HUDEP-2 (cell line): Measurements from ENCODE around the gene CTBP2.

Experiments used
- DNase-seq, 76 experiments: peaks; one replicate each; lab custom pipeline; 2025; ENCODE audit not compliant: unreplicated experiment in 76 of 76; lab: John Stamatoyannopoulos, UW

The CTBP2 gene

DNA sequence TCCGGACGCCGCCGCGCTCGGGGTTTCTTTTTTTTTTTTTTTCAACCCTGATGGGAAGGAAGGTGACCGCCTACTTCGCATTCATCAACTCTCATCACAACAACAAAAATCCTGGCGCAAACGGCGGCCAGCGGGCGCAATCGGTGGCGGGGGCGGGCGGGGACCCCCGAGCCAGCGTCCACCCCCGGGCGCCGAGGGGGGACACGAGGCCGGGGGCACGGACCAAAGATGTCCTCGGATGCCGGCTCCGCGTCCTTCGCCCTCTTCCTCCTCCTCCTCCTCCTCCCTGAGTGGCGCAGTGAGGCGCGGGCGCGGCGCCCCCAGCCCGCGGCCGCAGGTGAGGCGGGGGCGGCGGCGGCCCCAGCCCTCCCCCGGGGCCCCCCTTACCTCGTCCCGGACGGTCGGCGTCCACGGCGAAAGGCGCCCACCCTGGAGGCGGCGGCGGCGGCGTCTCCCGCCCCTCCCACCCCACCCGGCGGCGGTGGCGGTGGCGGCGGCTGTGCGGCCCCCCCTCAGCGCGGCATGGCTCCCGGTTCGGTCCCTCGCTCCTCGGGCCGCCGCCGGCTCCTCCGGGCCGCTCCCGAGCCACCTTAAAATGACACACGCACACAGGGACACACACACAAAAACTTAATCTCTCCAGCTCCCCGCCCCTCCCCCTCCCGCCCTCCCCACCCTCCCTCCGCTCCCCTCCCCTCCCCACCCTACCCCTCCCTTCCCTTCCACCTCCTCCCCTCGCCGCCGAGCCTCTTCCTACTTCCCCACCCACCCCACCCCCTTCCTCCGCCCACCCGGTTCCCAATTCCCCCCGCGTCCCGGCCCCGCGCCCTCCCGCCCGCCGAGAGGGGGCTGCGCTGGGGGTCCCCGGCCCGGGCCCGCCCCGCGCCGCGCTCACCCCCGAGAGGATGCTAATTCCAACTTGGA is at the start of gene CTBP2:
CTBP2 (minus strand) TSS at position 632 of the 924 bp plus-strand sequence.
- peak in 55 of 76 experiments; percentile 10 to 76 (median 48) for DNase-seq

DNA sequence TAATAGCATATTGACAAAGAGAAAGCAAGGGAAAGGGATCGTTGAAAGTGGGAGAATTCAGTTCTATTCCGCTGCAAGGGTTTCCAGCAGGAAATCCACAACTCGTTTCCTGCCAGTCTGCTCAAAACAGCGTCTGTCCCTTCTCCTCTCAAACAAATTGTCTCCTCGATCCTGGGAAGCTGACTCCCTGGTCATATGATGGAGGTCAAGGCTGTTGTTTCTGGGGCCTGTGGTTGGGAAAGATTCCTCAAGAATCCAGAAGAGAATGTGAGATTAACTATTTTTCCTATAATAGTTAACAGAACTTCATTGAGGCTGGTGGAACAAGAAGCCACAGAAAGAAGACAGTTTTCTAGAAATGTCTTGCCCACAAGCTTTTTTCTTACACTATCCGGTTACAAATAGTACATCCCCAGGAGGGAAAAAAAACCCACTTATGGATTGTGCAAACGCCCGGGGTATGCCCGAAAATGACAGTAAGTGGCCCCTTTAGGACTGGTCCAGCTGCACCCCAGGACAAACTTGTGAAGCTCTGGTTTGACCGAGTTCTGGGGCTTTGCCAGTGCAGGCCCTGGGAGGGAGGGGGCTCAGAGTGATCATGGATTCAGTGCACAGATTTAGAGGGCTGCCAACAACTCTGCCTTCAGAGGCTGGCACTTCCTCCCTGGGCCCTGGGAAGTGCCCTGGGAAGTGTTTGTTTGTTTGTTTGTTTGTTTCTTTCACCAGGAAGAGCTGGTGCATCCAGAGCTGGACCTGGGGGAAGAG is 49.4 kb upstream of the CTBP2 start:
- DNase-seq, result no peak

DNA sequence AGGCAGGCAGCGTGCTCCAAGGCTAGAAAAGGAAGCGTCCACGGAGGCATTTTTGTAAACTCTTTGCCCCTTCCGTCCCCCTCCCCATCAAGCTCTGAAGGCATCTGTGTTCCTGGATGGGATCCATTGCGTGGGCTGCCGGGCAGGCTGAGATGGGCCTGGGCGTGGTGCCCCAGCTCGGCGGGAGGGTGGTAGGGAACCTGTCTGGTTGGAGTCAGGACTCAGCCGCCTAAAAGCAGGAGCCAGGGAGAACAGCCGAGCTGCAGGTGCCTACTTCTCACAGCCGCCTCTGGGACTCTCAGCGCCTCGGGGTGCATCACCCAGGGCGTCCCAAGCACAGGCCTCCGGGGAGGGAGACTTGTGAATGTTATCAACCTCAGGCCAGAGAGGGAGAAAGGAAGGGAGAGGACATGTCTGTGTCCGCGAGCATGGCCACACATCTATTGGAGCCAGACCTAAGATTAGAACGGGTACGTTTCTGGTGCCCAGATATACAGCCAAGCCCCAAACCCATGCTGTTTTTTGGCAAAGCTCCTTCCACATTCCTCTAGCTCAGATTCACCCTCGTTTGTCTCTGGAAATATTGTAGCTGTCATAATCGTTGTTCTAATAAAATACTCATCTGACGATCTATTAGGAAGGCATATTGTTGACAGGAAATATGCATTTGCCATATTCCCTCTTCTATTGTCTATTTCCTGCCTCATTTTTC is 48.6 kb upstream of the CTBP2 start:
- no peak for DNase-seq

DNA sequence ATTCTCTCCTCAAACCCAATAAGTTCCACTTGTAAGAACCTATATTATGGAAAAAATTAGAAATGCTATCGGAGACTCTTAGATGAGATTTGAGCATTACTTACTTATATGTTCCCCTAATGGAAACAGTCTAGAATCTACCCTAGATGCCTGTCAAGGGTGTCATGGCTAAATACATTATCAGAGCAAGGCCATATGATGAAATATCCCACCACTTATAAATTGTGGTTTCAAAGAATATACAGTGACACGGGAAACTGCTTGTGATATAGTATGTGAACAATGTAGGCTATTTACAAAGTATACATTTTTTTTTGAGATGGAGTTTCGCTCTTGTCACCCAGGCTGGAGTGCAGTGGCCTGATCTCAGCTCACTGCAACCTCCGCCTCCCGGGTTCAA is 46.3 kb upstream of the CTBP2 start:
- no peak for DNase-seq

DNA sequence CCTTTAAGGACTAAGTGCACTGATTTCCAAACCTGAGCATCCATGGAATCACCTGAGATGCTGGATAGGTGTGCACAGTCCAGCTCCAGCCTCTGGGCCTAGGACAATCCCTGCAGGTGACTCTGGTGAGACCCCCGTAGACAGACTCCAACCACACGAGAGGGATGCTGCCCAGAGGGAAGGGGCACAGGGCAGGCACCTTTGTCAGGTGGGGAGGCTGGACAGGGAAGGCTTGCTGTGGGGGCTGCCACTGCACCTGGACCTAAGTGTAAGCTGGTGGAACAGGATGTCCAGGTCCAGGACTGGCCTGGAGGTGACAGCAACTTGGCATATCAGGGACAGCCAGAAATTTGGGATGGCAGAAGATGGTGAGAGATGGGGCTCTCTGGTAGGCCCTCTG is 45.1 kb upstream of the CTBP2 start:
- no peak for DNase-seq

DNA sequence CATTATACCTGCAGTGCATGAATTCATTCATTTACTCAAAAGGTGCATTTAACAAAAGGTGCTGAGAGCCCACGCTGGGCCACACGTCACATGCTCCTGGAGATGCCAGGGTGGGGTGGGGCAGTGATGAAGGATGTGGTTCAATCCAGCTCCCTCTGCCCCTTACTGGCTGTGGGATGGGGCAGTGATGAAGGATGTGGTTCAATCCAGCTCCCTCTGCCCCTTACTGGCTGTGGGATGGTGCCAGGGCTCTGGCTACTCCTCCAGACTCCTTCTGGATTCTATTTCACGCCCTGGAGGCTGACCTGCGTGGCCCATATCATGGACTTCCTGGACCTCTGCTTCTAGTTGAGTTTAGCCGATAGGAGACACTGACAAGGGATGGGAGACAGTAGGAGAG is 44.0 kb upstream of the CTBP2 start:
- no peak for DNase-seq

DNA sequence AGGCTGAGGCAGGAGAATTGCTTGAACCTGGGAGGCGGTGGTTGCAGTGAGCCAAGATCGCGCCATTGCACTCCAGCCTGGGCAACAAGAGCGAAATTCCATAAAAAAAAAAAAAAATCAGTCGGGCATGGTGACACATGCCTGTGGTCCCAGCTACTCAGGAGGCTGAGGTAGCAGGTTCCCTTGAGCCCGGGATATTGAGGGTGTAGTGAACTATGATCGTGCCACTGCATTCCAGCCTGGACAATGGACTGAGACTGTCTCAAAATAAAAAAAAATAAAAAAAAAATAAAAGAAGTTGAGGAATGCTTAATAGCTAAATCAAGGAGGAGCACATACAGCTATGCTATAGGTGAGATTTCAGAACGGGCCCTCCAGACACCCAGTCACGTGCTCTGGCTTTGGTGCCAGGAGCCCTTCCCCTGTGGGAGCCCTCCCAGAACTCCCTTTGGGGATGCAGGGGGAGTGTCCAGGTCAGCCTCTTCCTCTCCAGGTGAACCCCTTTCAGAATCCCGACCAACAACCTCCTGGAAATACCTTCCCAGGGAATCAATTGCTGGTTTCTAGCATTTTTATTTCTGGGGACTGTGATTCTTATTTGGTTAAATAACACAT is 42.9 kb upstream of the CTBP2 start:
- DNase-seq, result no peak

DNA sequence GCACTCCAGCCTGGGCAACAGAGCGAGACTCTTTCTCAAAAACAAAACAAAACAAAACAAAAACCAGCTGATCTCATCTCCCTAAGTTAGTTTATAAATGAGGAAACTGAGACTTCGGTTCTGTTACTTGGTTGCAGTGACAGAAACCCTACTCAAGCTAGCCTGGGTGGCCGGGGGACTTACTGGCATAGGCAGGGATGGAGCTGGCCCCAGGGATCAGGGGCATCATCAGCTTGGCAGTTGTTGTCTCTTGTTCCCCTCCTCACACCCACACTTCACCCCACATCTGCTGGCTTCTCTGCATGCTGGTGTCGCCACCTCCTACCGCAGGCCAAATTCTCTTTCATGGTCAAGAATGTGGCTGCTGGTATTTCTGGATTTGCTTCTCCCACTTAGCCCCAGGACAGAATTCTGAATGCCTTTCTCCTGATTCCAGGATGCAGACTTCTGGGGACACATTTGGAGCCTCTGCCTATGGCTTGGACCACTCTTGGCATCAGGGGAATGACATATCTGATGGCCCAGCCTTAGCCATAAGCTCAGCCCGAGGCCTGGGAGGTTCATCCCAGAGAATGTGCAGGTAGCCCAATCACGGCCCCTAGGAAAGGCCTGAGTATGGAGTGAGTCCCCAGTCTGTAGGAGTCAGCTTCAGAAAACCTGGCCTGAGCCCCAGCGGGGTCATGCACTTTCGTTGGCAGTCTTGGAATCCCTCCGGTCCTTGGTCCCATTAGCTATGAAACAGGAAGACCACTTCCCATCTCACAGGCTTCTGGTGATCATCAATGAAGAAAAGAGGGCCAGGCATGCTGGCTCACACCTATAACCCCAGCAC is 41.6 kb upstream of the CTBP2 start:
- DNase-seq, result no peak

DNA sequence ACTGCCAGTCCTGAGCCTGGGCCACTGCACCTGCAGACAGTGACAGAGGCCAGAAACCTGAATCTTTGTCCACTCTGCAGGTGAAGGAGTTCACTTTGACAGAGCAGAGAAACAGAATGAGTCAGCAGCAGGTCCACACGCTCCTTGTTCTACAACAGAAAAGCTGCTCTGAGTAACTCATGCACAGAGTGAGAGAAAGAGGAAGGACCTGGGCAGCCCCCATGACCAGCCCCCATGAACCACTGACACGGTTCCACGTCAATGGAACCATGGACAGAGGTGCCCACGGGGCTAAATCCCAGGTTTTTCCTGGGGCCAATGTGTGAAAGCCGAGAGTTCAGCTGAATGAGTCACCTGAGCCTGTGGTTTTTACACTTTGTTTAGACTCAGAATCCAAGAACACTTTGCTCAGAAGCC is 40.8 kb upstream of the CTBP2 start:
- DNase-seq, result no peak

DNA sequence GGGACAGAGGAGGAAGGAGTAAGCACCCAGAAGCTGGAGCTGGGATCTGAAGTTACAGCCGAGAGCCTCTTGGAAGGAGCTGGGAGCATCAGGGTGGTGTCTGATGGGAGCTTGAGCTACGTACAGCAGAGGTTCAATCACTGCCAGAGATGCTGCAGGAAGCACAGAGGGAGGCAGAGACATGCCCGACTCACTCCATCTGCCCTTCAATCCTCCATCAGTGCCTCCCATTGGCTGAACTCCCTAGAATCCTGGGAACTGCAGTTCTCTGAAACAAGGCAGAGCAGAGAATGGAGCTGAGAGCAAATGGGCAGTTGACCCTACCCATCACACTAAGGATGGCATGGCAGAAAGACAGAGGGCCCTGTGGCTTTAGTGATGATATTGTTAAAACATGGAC is 40.0 kb upstream of the CTBP2 start:
- DNase-seq, result no peak

DNA sequence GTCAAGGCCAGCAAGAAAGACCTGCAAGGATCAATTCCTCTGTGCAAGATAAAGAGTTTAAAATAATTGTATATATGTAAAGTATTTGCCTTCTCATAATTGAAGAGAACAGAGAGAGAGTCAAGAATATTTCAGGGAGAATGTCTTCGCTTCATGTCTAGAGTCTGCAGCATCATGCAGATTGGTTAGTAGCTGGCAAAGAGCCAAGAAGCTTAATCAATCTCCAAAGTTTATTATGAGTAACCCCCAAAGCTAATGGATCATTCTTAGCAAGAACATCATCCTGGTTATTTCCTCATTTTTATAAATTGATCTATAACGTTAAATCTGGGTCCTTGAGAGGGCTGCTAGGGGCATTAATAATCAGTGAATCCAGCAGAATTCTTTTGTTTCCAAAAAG is 38.9 kb upstream of the CTBP2 start:
- no peak for DNase-seq

DNA sequence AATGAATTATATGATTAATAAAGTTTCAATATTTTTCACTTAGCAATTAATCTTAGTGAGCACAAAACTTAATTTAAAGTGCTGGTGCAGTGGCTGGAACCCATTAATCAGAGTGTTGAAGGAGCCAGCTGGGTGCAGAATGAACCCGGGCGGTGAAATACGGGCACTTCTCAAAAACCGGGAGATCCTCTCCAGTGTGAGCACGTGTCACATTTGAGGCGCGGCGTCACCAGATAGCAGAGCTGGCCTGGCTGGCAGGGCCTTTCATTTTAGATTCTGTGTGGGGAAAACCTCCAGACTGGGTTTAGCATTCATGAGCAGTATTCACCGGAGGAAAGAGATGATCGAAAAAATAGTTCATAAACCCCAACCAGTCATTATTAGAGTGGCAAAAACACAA is 34.5 kb upstream of the CTBP2 start:
- no peak for DNase-seq

DNA sequence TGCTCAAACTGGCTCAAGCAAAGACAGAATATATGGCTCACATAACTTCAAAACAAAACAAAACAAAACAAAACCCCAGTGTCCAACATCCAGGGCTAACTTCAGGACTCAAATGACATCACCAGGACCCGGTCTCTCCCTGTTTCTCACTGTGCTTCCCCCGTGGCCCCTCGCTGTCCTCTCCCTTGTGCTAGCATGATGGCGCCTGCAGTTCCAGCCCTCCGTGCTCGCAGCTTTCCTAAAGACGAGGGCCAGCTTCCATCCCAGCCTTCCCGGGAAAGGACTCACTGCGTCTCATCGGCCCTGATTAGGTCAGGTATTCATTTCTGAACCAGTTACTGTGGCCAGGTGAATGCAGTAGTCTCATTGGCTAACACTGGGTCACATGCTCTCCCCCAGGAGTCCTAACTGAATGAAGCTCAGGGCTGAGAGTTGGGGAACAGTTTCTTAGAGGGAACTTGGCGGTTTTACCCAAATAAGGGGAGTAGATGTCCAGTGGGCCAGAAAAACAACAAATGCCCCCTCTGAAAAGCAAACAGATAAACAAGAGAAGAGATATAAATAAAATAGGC is 33.0 kb upstream of the CTBP2 start:
- DNase-seq, result no peak

DNA sequence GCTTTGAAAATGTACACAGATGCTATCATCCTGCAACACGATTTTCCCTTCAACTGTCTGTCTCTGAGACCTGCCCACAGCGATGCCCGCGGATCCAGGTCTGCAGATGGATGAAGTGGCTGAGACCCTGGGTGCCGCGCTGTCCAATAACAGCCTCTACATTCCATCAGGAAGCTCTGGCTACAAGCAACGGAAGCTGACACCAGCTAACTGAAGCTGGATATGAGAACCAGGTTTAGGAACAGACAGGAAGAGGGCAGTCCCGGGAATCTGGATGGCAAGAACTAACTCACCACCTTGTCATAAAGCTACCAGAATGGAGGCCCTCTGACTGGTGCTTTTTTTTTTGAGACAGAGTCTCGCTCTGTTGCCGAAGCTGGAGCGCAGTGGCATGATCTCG is 32.3 kb upstream of the CTBP2 start:
- DNase-seq, result no peak

DNA sequence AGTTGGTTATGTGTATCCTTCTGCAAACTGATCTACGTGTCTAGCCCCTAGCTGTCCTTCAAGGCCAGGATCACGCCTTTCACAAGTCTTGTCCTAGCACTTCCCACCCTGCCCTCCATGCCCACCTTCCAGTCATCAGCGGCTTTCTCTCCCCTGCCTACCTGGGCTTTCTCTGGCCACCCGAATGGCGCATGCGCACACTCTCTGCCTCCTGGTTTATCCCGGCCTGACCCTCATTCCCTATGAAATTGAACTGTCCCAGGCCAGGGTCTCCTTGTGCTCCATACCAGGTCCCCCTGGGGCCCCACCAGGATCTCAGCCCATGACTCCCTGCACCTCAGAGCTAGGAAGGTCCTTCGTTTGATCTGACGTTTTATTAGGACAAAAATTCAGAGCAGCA is 31.6 kb upstream of the CTBP2 start:
- no peak for DNase-seq

DNA sequence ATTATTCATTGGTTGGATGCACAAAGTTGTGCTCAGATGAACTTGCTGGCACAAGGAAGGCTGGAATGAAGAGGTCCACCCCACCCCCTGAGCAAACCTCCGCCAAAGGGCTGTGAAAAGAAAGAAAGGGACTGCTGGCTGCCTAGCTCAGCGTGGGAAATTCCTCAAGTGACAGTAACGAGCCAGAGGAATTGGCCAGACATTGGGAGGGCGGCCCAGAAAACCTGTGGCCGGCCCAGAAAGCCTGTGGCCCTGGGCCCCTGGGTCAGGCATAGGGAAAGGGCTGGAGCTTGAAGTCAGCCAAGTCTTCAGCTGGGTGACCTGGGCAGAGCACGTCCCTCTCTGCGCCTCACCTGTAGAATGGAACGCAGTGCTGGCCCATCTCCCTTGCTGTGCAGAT is 30.6 kb upstream of the CTBP2 start:
- no peak for DNase-seq

DNA sequence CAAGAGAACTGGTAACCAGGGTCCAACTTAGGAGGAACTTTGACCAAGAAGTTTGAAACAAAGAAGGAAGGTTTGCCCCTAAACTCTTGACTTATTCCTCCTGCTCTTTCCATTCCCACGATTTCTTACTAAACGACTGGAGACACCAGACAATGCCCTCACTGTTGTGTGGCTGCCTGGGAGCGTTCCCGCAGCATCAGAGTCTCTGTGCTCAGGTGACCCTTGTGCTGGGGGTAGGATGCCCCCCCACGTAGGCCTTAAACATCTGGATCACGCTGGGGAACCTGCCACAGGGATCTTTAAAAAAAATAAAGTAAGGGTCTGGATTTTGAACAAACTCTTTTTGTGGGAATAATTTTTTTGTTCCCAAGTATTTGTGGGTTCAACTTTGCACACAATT is 30.1 kb upstream of the CTBP2 start:
- DNase-seq, result no peak

DNA sequence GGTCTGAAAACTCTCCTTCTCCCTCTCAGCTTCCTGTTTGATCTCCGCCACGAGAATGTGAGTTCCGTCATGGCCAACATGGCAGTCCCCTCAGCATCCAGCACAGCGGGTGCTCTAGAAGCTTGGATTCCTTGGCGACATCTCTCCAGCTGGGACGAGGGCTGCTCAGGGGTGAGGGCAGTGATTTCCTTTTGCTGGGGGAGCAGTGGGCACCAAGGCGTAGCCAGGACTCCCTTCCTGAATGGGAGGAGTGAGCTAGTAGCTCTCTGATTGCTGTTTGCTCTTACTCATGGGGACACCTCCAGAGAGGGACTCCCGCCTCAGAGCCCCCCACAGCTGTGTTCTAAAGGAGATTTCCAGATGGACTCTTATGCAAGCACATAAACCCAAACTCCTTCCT is 28.8 kb upstream of the CTBP2 start:
- DNase-seq, result no peak

DNA sequence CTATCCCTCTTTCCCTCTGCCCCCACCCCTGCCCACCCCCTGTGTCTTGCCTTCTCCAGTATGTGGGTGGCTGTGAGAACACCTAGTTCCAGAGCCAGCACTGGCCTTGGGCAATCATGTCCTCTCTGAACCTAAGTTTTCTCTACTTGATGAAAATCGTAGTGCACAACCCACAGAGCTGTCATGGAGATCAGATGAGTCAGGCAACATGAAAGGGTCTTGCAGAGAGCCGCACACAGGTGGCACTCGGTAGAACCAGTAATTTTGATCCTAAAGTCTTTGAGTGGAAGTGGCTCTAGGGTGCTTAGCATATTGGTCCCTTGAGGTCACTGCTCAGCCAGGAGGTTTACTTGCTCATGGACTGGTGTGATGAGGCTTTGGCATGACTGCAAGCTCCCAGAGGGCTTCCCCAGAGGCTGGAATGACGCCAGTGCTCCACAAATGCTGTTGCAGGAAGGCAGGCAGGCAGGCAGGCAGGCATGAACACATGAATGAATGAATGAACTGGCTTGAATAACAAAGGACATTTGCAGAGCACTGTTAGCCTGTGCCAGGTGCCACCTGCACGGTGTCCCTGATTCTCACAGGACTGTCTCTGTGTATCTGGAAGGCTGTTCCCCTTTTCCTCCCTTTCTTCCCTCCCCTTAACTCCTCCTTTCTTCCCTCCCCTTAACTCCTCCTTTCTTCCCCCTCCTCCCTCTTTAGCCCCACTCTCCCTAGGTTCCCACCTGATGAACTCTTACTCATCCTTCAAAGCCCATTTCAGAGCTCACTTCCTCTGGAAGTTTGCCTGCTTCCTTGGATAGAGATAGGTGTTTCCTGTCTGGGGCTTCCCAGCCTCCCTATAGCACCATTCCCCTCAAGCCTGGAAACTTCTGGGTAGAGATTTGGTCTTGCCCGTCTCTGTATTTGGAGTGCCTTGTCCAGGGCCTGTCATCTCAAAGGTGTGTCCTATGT is 27.2 kb upstream of the CTBP2 start:
- DNase-seq, result no peak
